ENCODE results near the gene MESP1.

MESP1 gene

GRCh38 chr15:89735773-89736172, 15.3 kb downstream of the MESP1 start:
- in situ Hi-C loops (cut with MboI; ENCODE audit: low sequenced_read_pairs), result no loop called here

- in situ Hi-C loops (cut with MboI; ENCODE audit: low sequenced_read_pairs), result no loop called here
Observed at GRCh38 chr15:89732451-89733172, 18.4 kb downstream of the MESP1 start.

GRCh38 chr15:89731275-89731674, 19.8 kb downstream of the MESP1 start:
- in situ Hi-C loops (cut with MboI; ENCODE audit: low sequenced_read_pairs), result no loop called here

- in situ Hi-C loops (cut with MboI; ENCODE audit: low sequenced_read_pairs), result no loop called here
Observed at GRCh38 chr15:89728254-89728653, 22.8 kb downstream of the MESP1 start.

- in situ Hi-C loops (cut with MboI; ENCODE audit: low sequenced_read_pairs), result no loop called here
Observed at GRCh38 chr15:89725064-89725463, 26.0 kb downstream of the MESP1 start.

- in situ Hi-C loops (cut with MboI; ENCODE audit: low sequenced_read_pairs), result no loop called here
Observed at GRCh38 chr15:89724621-89725020, 26.4 kb downstream of the MESP1 start.

- in situ Hi-C loops (cut with MboI; ENCODE audit: low sequenced_read_pairs), result no loop called here
Observed at GRCh38 chr15:89723031-89723430, 28.0 kb downstream of the MESP1 start.

- in situ Hi-C loops (cut with MboI; ENCODE audit: low sequenced_read_pairs), result no loop called here
Observed at GRCh38 chr15:89714775-89715174, 36.3 kb downstream of the MESP1 start.

GRCh38 chr15:89707577-89707976, 43.5 kb downstream of the MESP1 start:
- in situ Hi-C loops (cut with MboI; ENCODE audit: low sequenced_read_pairs), result no loop called here

GRCh38 chr15:89704411-89704810, 46.6 kb downstream of the MESP1 start:
- in situ Hi-C loops (cut with MboI; ENCODE audit: low sequenced_read_pairs), result no loop called here
